Esophagus squamous epithelium (tissue), 5 donors: Measurements from ENCODE around the gene ANXA10. TPM values are rescaled to one million over a fixed set of nuclear protein-coding genes. Genes with fewer than 3 reads are reported as not detected.

Experiments
- DNase-seq: peaks from one replicate; lab custom pipeline; 2025; lab: John Stamatoyannopoulos, UW
- H3K27ac ChIP-seq, 4 donors: fragments of 200-600 bp; sonication (generic); one replicate each; pipeline ENCODE4 v1.5.1; 2016 to 2019; ENCODE audit warnings: mild to moderate bottlenecking in 1 of 4
- H3K27me3 ChIP-seq, 4 donors: fragments of 200-600 bp; sonication (generic); 1 replicate in 3 of 4; 2 replicates in 1 of 4; pipeline versions ENCODE4 v1.5.1 to v1.6.0; 2017 to 2021; ENCODE audit warnings: antibody characterized with exemption in 1 of 4
- H3K36me3 ChIP-seq, 3 donors: fragments of 200-600 bp; sonication (generic); one replicate each; pipeline ENCODE4 v1.5.1; 2016 to 2019
- H3K4me1 ChIP-seq, 3 donors: fragments of 200-600 bp; sonication (generic); one replicate each; pipeline ENCODE4 v1.5.1; 2017 to 2019
- H3K4me3 ChIP-seq, 4 donors: fragments of 200-600 bp; sonication (generic); 1 replicate in 3 of 4; 2 replicates in 1 of 4; pipeline ENCODE4 v1.5.1; 2016 to 2019; ENCODE audit warnings: mild to moderate bottlenecking in 2 of 4, moderate library complexity in 1 of 4
- H3K9me3 ChIP-seq, 3 donors: fragments of 200-600 bp; sonication (generic); one replicate each; pipeline ENCODE4 v1.5.1; 2016 to 2019
- POLR2A ChIP-seq, 4 donors: fragments of 450-650 bp; IDR thresholded peaks; one replicate each; pipeline ENCODE4 v1.6.1; 2017; ENCODE audit warnings: antibody characterized with exemption in 4 of 4, mild to moderate bottlenecking in 4 of 4, moderate library complexity in 3 of 4
- WGBS, 2 donors: methylation state at CpG; one replicate each; pipeline ENCODE4 v1.1.5; 2018; 5-methylcytosine and 5-hydroxymethylcytosine counted together
- intact Hi-C: fragments of 100-400 bp; cut with DNase I; formaldehyde crosslinking; loops from one replicate; pipeline ENCODE4 v1.15.0; 2022
- total RNA-seq, 4 donors: library from RNA; depleted of rRNA; stranded (reverse); fragments of >200 nt; gene quantifications; one replicate each; pipeline ENCODE4 v1.1.0, GENCODE V29; 2016
- TF ChIP-seq, protein P1 (sequence below), 6 experiments: fragments of 450-650 bp in 4 of 6; fragments of 200-600 bp in 2 of 6; sonication (generic) in 2 of 6; IDR thresholded peaks; one replicate each; pipeline ENCODE4 v1.5.1; 2016 to 2019; ENCODE audit warnings: antibody characterized with exemption in 6 of 6, mild to moderate bottlenecking in 4 of 6, moderate library complexity in 4 of 6
- donor health status: DM: yes; HTN: yes; CAD: no.

ANXA10 gene
- total RNA-seq, 4 donors from 2014 or later, result 0.18 to 0.19 TPM; not detected in 2

GRCh38 chr4:168076989-168077725 lies 15.2 kb upstream of the ANXA10 start:
- H3K36me3 ChIP-seq, result no peaks in the 10 kb centered on the region
- intact Hi-C loops, result no loop called here
- no peak for TF ChIP-seq POLR2A (IDR thresholded peaks at IDR 0.05)
- TF ChIP-seq, protein P1, sequence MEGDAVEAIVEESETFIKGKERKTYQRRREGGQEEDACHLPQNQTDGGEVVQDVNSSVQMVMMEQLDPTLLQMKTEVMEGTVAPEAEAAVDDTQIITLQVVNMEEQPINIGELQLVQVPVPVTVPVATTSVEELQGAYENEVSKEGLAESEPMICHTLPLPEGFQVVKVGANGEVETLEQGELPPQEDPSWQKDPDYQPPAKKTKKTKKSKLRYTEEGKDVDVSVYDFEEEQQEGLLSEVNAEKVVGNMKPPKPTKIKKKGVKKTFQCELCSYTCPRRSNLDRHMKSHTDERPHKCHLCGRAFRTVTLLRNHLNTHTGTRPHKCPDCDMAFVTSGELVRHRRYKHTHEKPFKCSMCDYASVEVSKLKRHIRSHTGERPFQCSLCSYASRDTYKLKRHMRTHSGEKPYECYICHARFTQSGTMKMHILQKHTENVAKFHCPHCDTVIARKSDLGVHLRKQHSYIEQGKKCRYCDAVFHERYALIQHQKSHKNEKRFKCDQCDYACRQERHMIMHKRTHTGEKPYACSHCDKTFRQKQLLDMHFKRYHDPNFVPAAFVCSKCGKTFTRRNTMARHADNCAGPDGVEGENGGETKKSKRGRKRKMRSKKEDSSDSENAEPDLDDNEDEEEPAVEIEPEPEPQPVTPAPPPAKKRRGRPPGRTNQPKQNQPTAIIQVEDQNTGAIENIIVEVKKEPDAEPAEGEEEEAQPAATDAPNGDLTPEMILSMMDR (IDR thresholded peaks at IDR 0.05), result peak; percentile 39 to 80 (median 68)

DNA sequence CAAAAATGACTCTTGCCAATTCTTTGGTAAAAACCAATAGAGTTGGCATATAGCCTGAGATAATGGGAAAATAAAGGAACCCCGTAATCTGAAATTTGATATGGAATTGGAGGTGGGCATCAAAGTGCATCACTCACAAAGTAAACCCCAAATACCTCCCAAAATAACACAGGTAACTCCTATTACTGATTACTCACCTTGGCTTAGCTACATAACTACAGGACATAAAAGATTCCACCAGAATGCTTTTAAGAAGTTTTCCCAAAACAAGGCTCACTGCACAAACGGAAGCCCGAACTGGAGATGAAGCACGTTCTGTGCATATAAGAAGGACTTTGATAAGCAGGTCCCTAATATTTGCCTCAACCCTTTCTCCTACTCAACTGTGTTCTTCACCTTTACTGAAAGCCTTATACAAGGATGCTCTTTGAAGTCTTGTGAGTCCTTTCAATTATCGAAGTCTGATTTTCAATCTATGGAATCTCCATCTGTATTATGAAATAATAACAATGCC lies 14.6 kb upstream of the ANXA10 start:
- Histone ChIP-seq H3K36me3 (no peaks in the 10 kb centered on the region), H3K27me3 (no peaks in the 10 kb centered on the region), H3K4me1 (no peaks in the 10 kb centered on the region), H3K9me3 (no peaks in the 10 kb centered on the region), H3K4me3 (no peak overlapping the region), H3K27ac (no peak overlapping the region)
- no peak for DNase-seq
- intact Hi-C loops, result no loop called here
- TF ChIP-seq, protein P1 (IDR thresholded peaks at IDR 0.05), result no peak
- no peak for TF ChIP-seq POLR2A (IDR thresholded peaks at IDR 0.05)
- 41 to 64% methylated on average over 5 of the region's 5 CpGs for WGBS, 2 donors

More at GRCh38 chr4:168076989-168077725, 15.2 kb upstream of the ANXA10 start:
- DNase-seq, result no peak
- Histone ChIP-seq H3K9me3 (no peaks in the 10 kb centered on the region), H3K4me3 (no peak overlapping the region), H3K27me3 (no peaks in the 10 kb centered on the region), H3K27ac (no peak overlapping the region), H3K4me1 (no peaks in the 10 kb centered on the region)
- 15% methylated on average over 2 of the region's 2 CpGs for WGBS, 2 donors

- WGBS, 2 donors, result 64% methylated on average over 5 of the region's 5 CpGs
- no peak for DNase-seq
- Histone ChIP-seq H3K36me3 (no peaks in the 10 kb centered on the region), H3K27me3 (no peaks in the 10 kb centered on the region), H3K4me1 (no peaks in the 10 kb centered on the region), H3K9me3 (peaks cover 0 to 4% (median 0%) of the 10 kb centered on the region in 3 donors), H3K4me3 (no peak overlapping the region), H3K27ac (no peak overlapping the region)
- intact Hi-C loops, result no loop called here
- TF ChIP-seq POLR2A (IDR thresholded peaks at IDR 0.05), result no peak
- TF ChIP-seq, protein P1 (IDR thresholded peaks at IDR 0.05), result no peak
Observed at GRCh38 chr4:168082379-168082778, 10.0 kb upstream of the ANXA10 start.

DNA sequence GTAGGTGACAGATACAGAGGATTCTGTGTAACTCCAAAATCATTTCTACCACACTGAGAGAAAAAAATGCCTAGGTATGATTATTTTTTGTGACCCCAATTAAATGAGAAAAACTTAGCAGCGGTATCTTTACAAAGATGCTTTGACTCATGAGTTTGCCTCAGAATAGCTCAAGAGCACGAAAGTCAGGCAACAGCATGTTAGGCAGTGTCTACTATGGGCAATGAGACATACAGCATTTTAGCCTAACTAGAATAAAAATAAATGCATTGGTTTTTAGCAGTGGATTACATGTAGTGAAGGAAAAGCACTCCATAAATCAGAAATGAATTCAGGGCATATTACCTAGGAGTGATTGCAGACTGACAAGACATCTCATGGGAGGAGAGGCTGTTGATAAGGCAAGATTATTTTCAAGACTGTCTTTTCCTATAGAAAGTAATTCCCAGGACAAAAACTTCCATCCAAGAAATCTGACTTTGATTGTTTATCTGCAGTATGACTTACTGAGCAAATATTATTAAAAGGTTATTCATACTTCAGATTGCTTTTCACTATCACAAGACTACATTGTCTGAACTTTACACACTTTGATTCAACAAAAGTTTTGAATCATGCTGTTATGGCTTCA lies 3.6 kb downstream of the ANXA10 start:
- intact Hi-C loops, result no loop called here
- no peak for DNase-seq
- Histone ChIP-seq H3K27me3 (no peaks in the 10 kb centered on the region), H3K4me1 (peaks cover 0 to 5% (median 0%) of the 10 kb centered on the region in 3 donors), H3K27ac (no peak overlapping the region), H3K36me3 (no peaks in the 10 kb centered on the region), H3K4me3 (no peak overlapping the region), H3K9me3 (no peaks in the 10 kb centered on the region)
- WGBS, 2 donors, result 30 to 54% methylated on average over 2 of the region's 2 CpGs
- TF ChIP-seq, protein P1 (IDR thresholded peaks at IDR 0.05), result no peak
- TF ChIP-seq POLR2A (IDR thresholded peaks at IDR 0.05), result no peak

DNA sequence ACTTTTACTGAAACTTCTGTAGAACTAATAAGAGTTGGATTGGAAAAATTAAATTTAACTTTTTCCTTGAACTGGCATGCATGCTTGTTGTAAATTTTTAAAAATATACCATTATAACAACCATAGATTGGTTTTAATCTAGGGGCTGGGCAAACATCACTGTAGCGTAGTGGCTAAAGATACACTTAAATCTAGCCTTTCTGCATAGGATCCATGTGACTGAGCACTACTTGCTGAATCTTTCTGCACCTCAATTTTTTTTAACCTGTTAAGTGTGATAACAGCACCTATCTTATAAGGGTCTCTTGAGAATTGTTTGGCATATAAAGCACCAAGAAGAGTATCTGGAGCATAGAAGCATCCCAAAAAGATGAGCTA lies 4.1 kb downstream of the ANXA10 start:
- DNase-seq, result no peak
- Histone ChIP-seq H3K27ac (no peak overlapping the region), H3K36me3 (no peaks in the 10 kb centered on the region), H3K4me1 (peaks cover 0 to 5% (median 0%) of the 10 kb centered on the region in 3 donors), H3K27me3 (no peaks in the 10 kb centered on the region), H3K4me3 (no peak overlapping the region), H3K9me3 (no peaks in the 10 kb centered on the region)
- intact Hi-C loops, result no loop called here
- TF ChIP-seq POLR2A (IDR thresholded peaks at IDR 0.05), result no peak
- TF ChIP-seq, protein P1 (IDR thresholded peaks at IDR 0.05), result no peak
- WGBS, 2 donors, result 86 to 90% methylated on average over 1 of the region's 1 CpG
